HG03378 (cell line): ENCODE measurements around the gene CT47C1.

Experiments
- ATAC-seq: cut with Tn5 transposase; IDR thresholded peaks from one replicate; pipeline ENCODE4 v1.9.1; 2021; ENCODE audit warnings: mild to moderate bottlenecking, moderate library complexity; ENCODE audit not compliant: unreplicated experiment

Gene CT47C1

GRCh38 chrX:119073200-119073905 lies 560 bp downstream of the CT47C1 start:
- no peak for ATAC-seq

- no peak for ATAC-seq
Observed at GRCh38 chrX:119073911-119074310, 1.1 kb downstream of the CT47C1 start.

- no peak for ATAC-seq
Observed at GRCh38 chrX:119075270-119076025, 2.7 kb downstream of the CT47C1 start.

GRCh38 chrX:119082278-119082677 lies 9.5 kb downstream of the CT47C1 start:
- no peak for ATAC-seq

- no peak for ATAC-seq
Observed at GRCh38 chrX:119084766-119085165, 12.0 kb downstream of the CT47C1 start.

DNA sequence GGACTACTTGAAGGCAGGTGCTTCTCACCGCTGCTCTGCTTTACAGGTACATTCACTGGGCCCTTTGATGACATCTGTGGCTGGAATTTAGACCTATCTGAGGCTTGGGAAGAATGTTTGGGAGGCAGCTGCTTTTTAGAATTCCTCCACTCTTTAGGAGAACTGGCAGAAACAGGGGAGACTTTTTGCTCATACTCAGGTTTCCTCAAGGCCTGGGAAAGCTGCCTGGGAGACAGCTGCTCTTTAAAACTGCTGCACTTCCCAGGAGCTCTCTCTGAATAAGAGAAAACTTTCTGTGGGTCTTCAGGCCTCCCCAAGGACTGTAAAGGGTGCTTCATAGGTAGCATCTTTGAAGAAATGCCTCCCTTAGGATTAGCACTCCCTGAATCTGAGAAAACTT lies 14.3 kb downstream of the CT47C1 start:
- ATAC-seq: no peak

DNA sequence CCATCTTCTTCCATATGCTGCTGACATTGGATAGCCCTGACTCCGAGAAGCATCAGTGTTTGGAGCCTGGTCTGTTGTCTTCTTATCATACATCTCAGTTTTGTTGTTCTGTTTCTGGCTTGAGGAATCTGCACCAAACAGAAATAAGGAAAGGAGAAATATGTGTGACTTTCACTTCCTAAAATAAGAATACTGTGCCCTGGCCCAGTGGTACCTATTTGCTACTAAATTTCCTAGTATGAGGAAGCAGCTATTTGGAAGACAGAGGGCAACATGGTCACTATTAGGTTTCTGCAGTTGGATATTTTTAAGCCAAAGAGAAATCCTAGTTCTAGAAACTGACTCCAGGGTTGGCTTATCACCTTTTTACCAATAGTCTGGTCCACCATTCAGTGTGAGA lies 16.8 kb downstream of the CT47C1 start:
- ATAC-seq: no peak

- no peak for ATAC-seq
Observed at GRCh38 chrX:119090627-119091026, 17.8 kb downstream of the CT47C1 start.

DNA sequence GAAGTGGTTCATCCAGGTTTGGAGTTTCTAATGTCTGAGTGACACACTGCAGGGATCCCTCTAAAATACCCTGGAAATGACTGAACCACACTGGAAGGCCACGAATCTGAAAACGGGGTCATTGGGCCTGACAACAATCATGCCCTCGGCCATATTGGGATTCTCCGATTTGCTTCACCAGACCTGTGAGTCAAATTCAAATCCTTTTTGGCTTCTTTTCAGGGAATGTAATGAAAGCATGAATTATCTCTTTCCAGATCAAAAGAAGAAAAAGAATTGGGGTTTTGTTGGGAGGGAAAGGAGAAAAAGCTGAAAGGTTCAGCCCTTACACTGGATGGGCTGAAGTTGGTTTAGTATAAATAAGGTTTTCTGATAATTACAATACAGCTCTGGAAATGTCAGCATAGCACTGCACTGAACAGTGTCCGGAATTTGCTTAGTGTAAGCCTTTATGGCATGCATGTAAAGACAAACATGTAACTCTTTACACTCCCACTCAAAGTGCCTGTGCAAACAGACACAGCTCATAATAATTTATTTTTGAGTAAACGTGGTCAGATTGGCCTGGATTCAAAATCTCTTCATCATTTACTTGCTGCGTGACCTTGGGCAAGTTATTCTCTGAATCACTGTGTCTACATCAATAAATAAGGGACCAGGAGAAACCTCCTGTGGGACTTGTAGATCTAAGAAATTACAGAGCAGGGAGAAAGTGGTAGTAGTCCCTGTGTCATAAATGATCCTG lies 21.4 kb downstream of the CT47C1 start:
- no peak for ATAC-seq

- no peak for ATAC-seq
Observed at GRCh38 chrX:119094819-119095218, 22.0 kb downstream of the CT47C1 start.

DNA sequence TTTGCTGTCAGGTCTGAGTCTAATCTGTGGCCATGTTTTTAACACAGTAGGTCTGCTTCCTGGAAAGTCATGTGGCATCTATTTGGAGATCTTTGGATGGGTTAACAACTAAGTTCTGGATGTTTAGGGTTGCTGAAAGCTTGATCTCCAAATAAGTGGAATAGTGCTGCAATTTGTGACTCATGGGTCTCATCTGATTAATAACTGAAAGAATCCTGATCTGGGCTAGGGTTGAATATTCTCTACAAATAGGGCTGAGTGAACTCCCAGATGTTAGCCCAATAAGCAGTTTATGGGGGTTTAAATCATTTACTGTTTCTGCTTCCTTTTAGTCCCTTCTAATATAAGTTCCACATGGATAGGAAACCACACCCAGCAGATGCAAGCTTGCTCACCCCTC lies 23.1 kb downstream of the CT47C1 start:
- ATAC-seq: no peak

DNA sequence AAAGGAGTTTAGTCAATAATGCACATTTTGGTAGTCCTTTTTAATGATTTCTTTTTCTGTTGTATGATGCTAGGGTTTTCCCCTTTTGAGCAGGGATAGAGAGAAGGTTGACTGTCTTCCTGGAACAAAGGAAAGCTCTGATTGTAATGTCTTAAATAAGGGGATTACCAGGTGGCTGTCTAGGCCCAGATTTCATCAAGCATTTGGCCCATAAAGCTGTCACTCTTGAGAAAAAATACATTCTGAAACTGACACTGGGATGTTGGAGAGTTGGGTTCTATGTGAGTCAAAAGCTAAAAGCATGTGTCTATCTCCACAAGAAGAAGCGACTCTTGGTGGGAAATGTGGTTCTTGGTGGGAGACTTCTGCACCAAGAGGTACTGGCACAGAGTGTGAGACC lies 28.4 kb downstream of the CT47C1 start:
- no peak for ATAC-seq

- no peak for ATAC-seq
Observed at GRCh38 chrX:119105826-119106225, 33.0 kb downstream of the CT47C1 start.

- no peak for ATAC-seq
Observed at GRCh38 chrX:119107206-119107605, 34.4 kb downstream of the CT47C1 start.

DNA sequence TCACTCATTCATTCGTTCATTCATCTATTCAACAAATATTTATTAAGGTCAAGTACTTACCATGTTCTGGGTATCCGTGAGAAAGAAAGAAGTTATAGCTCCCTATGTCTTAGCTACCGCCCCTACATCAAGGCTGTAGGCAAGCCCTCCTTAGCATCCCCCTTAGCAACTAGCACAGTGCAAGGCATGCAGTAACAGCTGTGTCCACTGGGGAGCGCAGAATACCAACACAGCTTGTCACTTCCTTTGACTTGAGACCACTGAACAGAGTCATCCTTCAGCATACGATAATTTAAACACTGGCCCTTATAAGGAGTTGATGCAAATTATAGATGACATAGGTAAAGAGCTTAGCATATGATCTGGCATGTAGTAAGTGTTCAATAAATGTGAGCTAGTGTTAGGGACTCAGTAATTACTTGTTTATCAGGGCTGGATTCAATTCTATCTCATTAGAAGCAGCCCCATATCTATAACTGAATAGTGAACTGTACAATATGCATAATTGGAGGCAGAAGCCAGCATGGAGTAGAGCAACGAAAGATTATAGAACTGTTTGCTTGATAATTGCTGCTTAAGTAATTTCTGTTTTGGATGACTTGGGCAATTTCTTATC lies 46.1 kb downstream of the CT47C1 start:
- ATAC-seq: peak; percentile 85

DNA sequence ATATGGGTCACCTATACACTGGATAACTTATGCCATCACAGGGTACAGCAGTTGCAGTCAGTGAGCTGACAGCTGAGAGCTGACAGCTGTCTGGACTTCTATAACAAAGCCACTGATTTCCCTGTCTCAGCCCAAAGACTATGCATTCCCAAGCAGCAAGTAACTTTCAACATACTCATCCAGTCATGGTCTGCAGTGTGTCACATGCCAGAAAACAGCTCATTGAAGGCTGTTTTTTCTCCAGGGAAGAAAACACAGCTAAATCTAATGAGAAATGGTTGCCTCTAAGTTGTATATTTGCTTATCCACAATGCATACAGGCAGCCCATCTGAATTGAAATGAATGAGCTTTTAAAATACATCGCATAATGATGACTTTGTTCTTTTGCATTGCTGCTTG lies 48.5 kb downstream of the CT47C1 start:
- no peak for ATAC-seq
